ENCODE measurements around the gene RNASEH2C. TPM values are rescaled to one million over a fixed set of nuclear protein-coding genes. Genes with fewer than 3 reads are reported as not detected.
"Not testable (repeated sequence)": the region's sequence is repeated elsewhere in the genome, so short reads cannot be mapped to it uniquely, and the experiment has no call there.

Gene RNASEH2C
- polyA plus RNA-seq, 4 donors: 36.9 to 65.1 (median 50.2) TPM

DNA sequence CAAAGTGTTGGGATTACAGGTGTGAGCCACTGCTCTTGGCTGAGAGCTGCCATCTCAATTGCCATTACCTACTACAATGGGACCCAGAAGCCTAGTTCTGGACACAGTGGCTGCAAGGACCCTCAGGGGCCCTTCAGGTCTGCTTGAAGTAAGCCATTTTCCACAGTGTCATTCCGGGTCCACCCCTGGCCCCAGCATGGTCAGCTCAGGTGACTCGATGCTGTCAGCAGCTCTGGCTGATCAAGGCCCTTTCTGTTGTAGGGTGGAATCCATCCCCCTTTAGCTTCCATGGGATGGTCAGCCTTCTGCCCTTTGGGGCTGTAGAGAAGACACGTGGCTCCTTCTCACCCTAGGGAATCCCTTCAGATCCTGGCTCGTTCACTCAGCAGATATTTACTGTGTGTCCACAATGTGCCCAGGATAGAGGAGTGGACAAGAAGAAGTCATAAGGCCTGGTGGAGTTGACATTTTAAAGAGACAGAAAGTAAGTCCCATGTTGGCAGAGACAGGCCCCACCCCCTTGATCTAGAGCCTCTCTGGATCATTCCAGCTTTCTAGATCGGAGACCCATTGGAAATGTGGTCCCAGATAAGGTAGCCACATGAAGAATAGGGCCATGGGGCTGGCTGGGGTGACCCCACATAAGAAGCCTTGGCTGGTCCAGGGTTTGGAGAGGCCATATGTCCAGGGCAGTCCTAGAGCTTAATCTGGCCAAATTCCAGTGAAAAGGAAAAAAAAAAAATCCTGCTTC, 23.6 kb downstream of the RNASEH2C start:
- peaks cover 0 to 6% (median 0%) of the 10 kb centered on the region in 3 donors for H3K27me3 ChIP-seq (ENCODE audit: control insufficient read depth in 3 of 3, insufficient read depth in 3 of 3, low read length in 3 of 3)
- H3K4me1 ChIP-seq (ENCODE audit: control insufficient read depth in 3 of 3, insufficient read depth in 2 of 3, low read depth in 1 of 3, low read length in 2 of 3): peaks cover 0 to 2% (median 0%) of the 10 kb centered on the region in 3 donors
- H3K36me3 ChIP-seq (ENCODE audit: control insufficient read depth in 3 of 3, insufficient read depth in 2 of 3, low read depth in 1 of 3, low read length in 3 of 3): no peaks in the 10 kb centered on the region
- WGBS, 3 donors: 79 to 89% (median 87%) methylated on average over 5 of the region's 5 CpGs
- H3K9me3 ChIP-seq (ENCODE audit: control insufficient read depth in 2 of 2, insufficient read depth in 1 of 2, low read depth in 1 of 2, low read length in 1 of 2): peaks cover 0 to 7% of the 10 kb centered on the region in 2 donors
- H3K27ac ChIP-seq (ENCODE audit: low read depth in 1 of 3, low read length in 2 of 3): no peak overlapping the region
- DNase-seq: no peak
- no peak for FAIRE-seq
- H3K4me3 ChIP-seq (ENCODE audit: low read depth in 1 of 3, low read length in 3 of 3): no peak overlapping the region

- Histone ChIP-seq H3K4me3 (ENCODE audit: low read depth in 1 of 3, low read length in 3 of 3) (no peak overlapping the region), H3K9me3 (ENCODE audit: control insufficient read depth in 2 of 2, insufficient read depth in 1 of 2, low read depth in 1 of 2, low read length in 1 of 2) (peaks cover 0 to 7% of the 10 kb centered on the region in 2 donors), H3K27me3 (ENCODE audit: control insufficient read depth in 3 of 3, insufficient read depth in 3 of 3, low read length in 3 of 3) (peaks cover 0 to 6% (median 0%) of the 10 kb centered on the region in 3 donors), H3K36me3 (ENCODE audit: control insufficient read depth in 3 of 3, insufficient read depth in 2 of 3, low read depth in 1 of 3, low read length in 3 of 3) (no peaks in the 10 kb centered on the region), H3K4me1 (ENCODE audit: control insufficient read depth in 3 of 3, insufficient read depth in 2 of 3, low read depth in 1 of 3, low read length in 2 of 3) (peaks cover 0 to 2% (median 0%) of the 10 kb centered on the region in 3 donors), H3K27ac (ENCODE audit: low read depth in 1 of 3, low read length in 2 of 3) (peak overlapping the region in 1 of 3 donors; percentile 46)
- WGBS, 3 donors: 24 to 54% (median 40%) methylated on average over 12 of the region's 12 CpGs
- DNase-seq (peak in 1 of 2 donors; percentile 47), FAIRE-seq (no peak)
These were observed 24.9 kb downstream of the RNASEH2C start for GRCh38 chr11:65695459-65696241.

DNA sequence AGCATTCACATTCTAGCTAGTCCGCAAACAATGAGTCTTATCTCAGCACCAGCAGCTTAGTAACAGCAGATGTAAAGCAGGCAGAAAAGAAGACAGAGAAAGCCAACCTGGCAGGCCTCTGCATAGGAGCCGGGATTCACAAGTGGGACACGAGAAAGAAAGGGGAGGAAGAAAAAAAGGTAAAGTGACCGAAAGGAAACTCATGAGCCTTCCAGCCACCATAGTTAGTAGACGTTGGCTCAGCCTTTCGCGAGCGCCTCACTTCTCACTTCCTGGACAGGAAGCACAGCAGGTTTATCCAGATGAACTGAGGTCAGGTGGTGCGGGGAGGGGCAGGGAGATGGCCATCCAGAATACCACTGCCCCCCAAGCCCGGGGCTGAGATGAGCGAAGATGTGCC, 28.2 kb downstream of the RNASEH2C start:
- 14 to 57% (median 31%) methylated on average over 11 of the region's 11 CpGs for WGBS, 3 donors
- H3K9me3 ChIP-seq (ENCODE audit: control insufficient read depth in 2 of 2, insufficient read depth in 1 of 2, low read depth in 1 of 2, low read length in 1 of 2): no peaks in the 10 kb centered on the region
- FAIRE-seq: no peak
- H3K4me1 ChIP-seq (ENCODE audit: control insufficient read depth in 3 of 3, insufficient read depth in 2 of 3, low read depth in 1 of 3, low read length in 2 of 3): peaks cover 0 to 2% (median under 1%) of the 10 kb centered on the region in 3 donors
- no peaks in the 10 kb centered on the region for H3K27me3 ChIP-seq (ENCODE audit: control insufficient read depth in 3 of 3, insufficient read depth in 3 of 3, low read length in 3 of 3)
- no peaks in the 10 kb centered on the region for H3K36me3 ChIP-seq (ENCODE audit: control insufficient read depth in 3 of 3, insufficient read depth in 2 of 3, low read depth in 1 of 3, low read length in 3 of 3)
- peak overlapping the region in 1 of 3 donors; percentile 36 for H3K27ac ChIP-seq (ENCODE audit: low read depth in 1 of 3, low read length in 2 of 3)
- H3K4me3 ChIP-seq (ENCODE audit: low read depth in 1 of 3, low read length in 3 of 3): no peak overlapping the region
- peak; percentile 39 to 74 for DNase-seq

DNA sequence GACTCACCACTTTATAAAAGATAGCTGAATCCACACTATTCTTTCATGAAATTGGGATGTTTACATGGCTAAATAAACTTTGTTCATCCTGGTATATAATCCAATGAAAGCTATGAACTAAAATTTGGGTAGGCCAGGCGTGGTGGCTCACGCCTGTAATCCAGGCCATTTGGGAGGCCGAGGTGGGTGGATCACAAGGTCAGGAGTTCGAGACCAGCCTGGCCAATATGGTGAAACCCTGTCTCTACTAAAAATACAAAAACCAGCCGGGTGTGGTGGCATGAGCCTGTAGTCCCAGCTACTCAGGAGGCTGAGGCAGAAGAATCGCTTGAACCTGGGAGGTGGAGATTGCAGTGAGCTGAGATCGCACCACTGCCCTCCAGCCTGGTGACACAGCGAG, 28.8 kb downstream of the RNASEH2C start:
- H3K4me1 ChIP-seq (ENCODE audit: control insufficient read depth in 3 of 3, insufficient read depth in 2 of 3, low read depth in 1 of 3, low read length in 2 of 3); FAIRE-seq; H3K36me3 ChIP-seq (ENCODE audit: control insufficient read depth in 3 of 3, insufficient read depth in 2 of 3, low read depth in 1 of 3, low read length in 3 of 3); H3K27ac ChIP-seq (ENCODE audit: low read depth in 1 of 3, low read length in 2 of 3); DNase-seq; H3K9me3 ChIP-seq (ENCODE audit: control insufficient read depth in 2 of 2, insufficient read depth in 1 of 2, low read depth in 1 of 2, low read length in 1 of 2); H3K27me3 ChIP-seq (ENCODE audit: control insufficient read depth in 3 of 3, insufficient read depth in 3 of 3, low read length in 3 of 3); H3K4me3 ChIP-seq (ENCODE audit: low read depth in 1 of 3, low read length in 3 of 3): not testable (repeated sequence)
- 68 to 91% (median 82%) methylated on average over 8 of the region's 8 CpGs for WGBS, 3 donors

DNA sequence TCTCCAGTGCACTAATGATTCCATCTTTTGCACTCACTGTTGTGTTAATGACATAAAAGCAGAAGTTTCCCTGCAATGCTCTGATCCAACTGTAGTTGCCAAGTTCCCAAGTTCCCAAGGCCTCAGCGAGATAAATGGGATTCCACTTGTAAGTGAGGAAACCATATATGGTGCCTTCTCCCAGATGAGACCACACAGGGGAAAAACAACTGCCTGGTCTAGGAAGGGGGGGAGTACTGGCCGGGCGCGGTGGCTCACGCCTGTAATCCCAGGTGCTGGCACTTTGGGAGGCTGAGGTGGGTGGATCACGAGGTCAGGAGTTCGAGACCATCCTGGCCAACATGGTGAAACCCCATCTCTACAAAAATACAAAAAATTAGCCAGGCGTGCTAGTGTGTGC, 34.6 kb downstream of the RNASEH2C start:
- FAIRE-seq: no peak
- 80 to 95% (median 92%) methylated on average over 8 of the region's 8 CpGs for WGBS, 3 donors
- H3K4me1 ChIP-seq (ENCODE audit: control insufficient read depth in 3 of 3, insufficient read depth in 2 of 3, low read depth in 1 of 3, low read length in 2 of 3): peaks cover 0 to 2% (median 0%) of the 10 kb centered on the region in 3 donors
- no peak for DNase-seq
- H3K9me3 ChIP-seq (ENCODE audit: control insufficient read depth in 2 of 2, insufficient read depth in 1 of 2, low read depth in 1 of 2, low read length in 1 of 2): no peaks in the 10 kb centered on the region
- H3K36me3 ChIP-seq (ENCODE audit: control insufficient read depth in 3 of 3, insufficient read depth in 2 of 3, low read depth in 1 of 3, low read length in 3 of 3): no peaks in the 10 kb centered on the region
- no peaks in the 10 kb centered on the region for H3K27me3 ChIP-seq (ENCODE audit: control insufficient read depth in 3 of 3, insufficient read depth in 3 of 3, low read length in 3 of 3)
- H3K4me3 ChIP-seq (ENCODE audit: low read depth in 1 of 3, low read length in 3 of 3): no peak overlapping the region
- H3K27ac ChIP-seq (ENCODE audit: low read depth in 1 of 3, low read length in 2 of 3): no peak overlapping the region

- not testable (repeated sequence) for H3K4me1 ChIP-seq (ENCODE audit: control insufficient read depth in 3 of 3, insufficient read depth in 2 of 3, low read depth in 1 of 3, low read length in 2 of 3); H3K27me3 ChIP-seq (ENCODE audit: control insufficient read depth in 3 of 3, insufficient read depth in 3 of 3, low read length in 3 of 3); DNase-seq; H3K4me3 ChIP-seq (ENCODE audit: low read depth in 1 of 3, low read length in 3 of 3); FAIRE-seq; H3K27ac ChIP-seq (ENCODE audit: low read depth in 1 of 3, low read length in 2 of 3); H3K9me3 ChIP-seq (ENCODE audit: control insufficient read depth in 2 of 2, insufficient read depth in 1 of 2, low read depth in 1 of 2, low read length in 1 of 2); H3K36me3 ChIP-seq (ENCODE audit: control insufficient read depth in 3 of 3, insufficient read depth in 2 of 3, low read depth in 1 of 3, low read length in 3 of 3)
- 80 to 85% (median 84%) methylated on average over 6 of the region's 6 CpGs for WGBS, 3 donors
These were observed 37.1 kb downstream of the RNASEH2C start for GRCh38 chr11:65683480-65683879.

DNA sequence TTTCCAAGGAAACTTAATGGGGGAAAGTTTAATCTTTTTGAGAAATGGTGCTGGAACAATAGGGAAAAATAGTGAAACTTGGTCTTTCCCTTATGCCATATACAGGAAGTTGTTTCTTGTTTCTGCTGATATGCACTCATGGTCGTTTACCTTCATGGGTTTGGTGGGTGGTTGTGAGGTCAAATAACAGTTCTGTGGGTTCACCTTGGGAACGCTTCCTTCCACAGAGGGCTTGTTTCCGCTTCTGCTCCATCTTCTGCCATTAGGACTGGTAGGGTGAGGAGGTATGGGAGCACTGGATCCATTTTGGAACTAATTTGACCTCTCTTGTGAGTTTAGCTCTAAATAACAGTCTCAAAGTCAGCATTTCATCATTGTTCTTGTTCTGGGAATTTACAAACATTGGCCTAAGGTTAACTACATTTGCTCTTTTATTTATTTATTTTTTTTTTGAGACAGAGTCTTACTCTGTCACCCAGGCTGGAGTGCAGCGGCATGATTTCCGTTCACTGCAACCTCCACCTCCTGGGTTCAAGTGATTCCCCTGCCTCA, 40.3 kb downstream of the RNASEH2C start:
- DNase-seq: no peak
- FAIRE-seq: no peak

DNA sequence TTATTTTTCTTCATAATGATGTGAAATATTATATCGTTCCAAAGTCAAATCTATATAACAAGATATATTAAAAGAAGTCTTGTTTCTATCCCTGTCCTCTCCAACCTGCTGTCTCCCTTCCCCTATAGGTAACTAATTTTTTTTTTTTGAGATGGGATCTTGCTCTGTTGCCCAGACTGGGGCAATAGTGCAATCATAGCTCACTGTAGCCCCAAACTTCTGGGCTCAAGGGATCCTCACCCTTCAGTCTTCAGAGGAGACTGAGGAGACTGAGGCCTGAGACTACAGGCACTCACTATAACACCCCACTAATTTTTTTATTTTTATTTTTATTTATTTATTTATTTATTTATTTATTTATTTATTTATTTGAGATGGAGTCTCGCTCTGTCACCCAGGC, 47.6 kb downstream of the RNASEH2C start:
- Histone ChIP-seq H3K4me3 (ENCODE audit: low read depth in 1 of 3, low read length in 3 of 3) (no peak overlapping the region), H3K27ac (ENCODE audit: low read depth in 1 of 3, low read length in 2 of 3) (no peak overlapping the region), H3K9me3 (ENCODE audit: control insufficient read depth in 2 of 2, insufficient read depth in 1 of 2, low read depth in 1 of 2, low read length in 1 of 2) (no peaks in the 10 kb centered on the region), H3K27me3 (ENCODE audit: control insufficient read depth in 3 of 3, insufficient read depth in 3 of 3, low read length in 3 of 3) (no peaks in the 10 kb centered on the region), H3K36me3 (ENCODE audit: control insufficient read depth in 3 of 3, insufficient read depth in 2 of 3, low read depth in 1 of 3, low read length in 3 of 3) (no peaks in the 10 kb centered on the region), H3K4me1 (ENCODE audit: control insufficient read depth in 3 of 3, insufficient read depth in 2 of 3, low read depth in 1 of 3, low read length in 2 of 3) (no peaks in the 10 kb centered on the region)
- 91 to 97% (median 97%) methylated on average over 1 to 2 of the region's 2 CpGs for WGBS, 3 donors
- FAIRE-seq (no peak), DNase-seq (no peak)

More for the DNA sequence above, 40.3 kb downstream of the RNASEH2C start:
- Histone ChIP-seq H3K4me3 (ENCODE audit: low read depth in 1 of 3, low read length in 3 of 3) (no peak overlapping the region), H3K27ac (ENCODE audit: low read depth in 1 of 3, low read length in 2 of 3) (no peak overlapping the region), H3K9me3 (ENCODE audit: control insufficient read depth in 2 of 2, insufficient read depth in 1 of 2, low read depth in 1 of 2, low read length in 1 of 2) (no peaks in the 10 kb centered on the region), H3K4me1 (ENCODE audit: control insufficient read depth in 3 of 3, insufficient read depth in 2 of 3, low read depth in 1 of 3, low read length in 2 of 3) (no peaks in the 10 kb centered on the region), H3K36me3 (ENCODE audit: control insufficient read depth in 3 of 3, insufficient read depth in 2 of 3, low read depth in 1 of 3, low read length in 3 of 3) (no peaks in the 10 kb centered on the region), H3K27me3 (ENCODE audit: control insufficient read depth in 3 of 3, insufficient read depth in 3 of 3, low read length in 3 of 3) (no peaks in the 10 kb centered on the region)
- WGBS, 3 donors: 76 to 82% (median 76%) methylated on average over 5 of the region's 5 CpGs
